SK-N-SH (cell line): ENCODE data around the gene TTC21A. TPM values are rescaled to one million over a fixed set of nuclear protein-coding genes. Genes with fewer than 3 reads are reported as not detected.

ENCODE experiments used
- CTCF ChIA-PET: fragments of 300-600, 350-600 bp; formaldehyde crosslinking; extraction: SDS; loops from one replicate; lab custom pipeline; 2021; lab: Yijun Ruan, JAX
- POLR2A ChIA-PET: fragments of 350-600 bp; sonication (Branson Sonifier 250); formaldehyde crosslinking; extraction: SDS; loops from one replicate; lab custom pipeline; 2020; ENCODE audit warnings: antibody characterized with exemption, inconsistent platforms; lab: Yijun Ruan, JAX
- DNase-seq: peaks from one replicate; pipeline ENCODE4 v3.0.0; 2012
- H2AFZ ChIP-seq: fragments of 200-600 bp; sonication (generic); 2 replicates; pipeline ENCODE4 v1.8.1; 2016; ENCODE audit warnings: antibody characterized with exemption, mild to moderate bottlenecking, low read depth
- H3F3A ChIP-seq: fragments of 200-600 bp; sonication (generic); replicated peaks from 2 replicates; pipeline ENCODE3; 2016; ENCODE audit warnings: antibody characterized with exemption, mild to moderate bottlenecking; ENCODE audit not compliant: insufficient read depth
- H3K27ac ChIP-seq, 2 experiments: fragments of 200-500 bp in 1 of 2; fragments of 200-600 bp in 1 of 2; sonication (Bioruptor generic) in 1 of 2; sonication (generic), shearing (Covaris generic) in 1 of 2; 2 replicates each; pipeline versions ENCODE4 v1.5.1 to v1.6.1; 2014 to 2016; ENCODE audit warnings: low read depth in 2 of 2, inconsistent platforms in 1 of 2, low read length in 1 of 2, mild to moderate bottlenecking in 1 of 2, mixed read lengths in 1 of 2
- H3K27me3 ChIP-seq: fragments of 200-600 bp; sonication (generic), shearing (Covaris generic); 2 replicates; pipeline ENCODE4 v1.6.1; 2016; ENCODE audit warnings: mixed run types; ENCODE audit not compliant: insufficient read depth
- H3K36me3 ChIP-seq, 2 experiments: fragments of 200-500 bp in 1 of 2; fragments of 200-600 bp in 1 of 2; sonication (Bioruptor generic) in 1 of 2; sonication (generic) in 1 of 2; replicated peaks in 1 of 2; 2 replicates each; pipeline versions ENCODE3 to v1.5.1; 2014 to 2016; ENCODE audit warnings: low read length in 1 of 2, mild to moderate bottlenecking in 1 of 2; ENCODE audit not compliant: insufficient read depth in 2 of 2, control insufficient read depth in 1 of 2
- H3K4me1 ChIP-seq, 2 experiments: fragments of 200-500 bp in 1 of 2; fragments of 200-600 bp in 1 of 2; sonication (Bioruptor generic) in 1 of 2; sonication (generic), shearing (Covaris generic) in 1 of 2; 2 replicates each; pipeline versions ENCODE4 v1.5.1 to v1.6.1; 2014 to 2016; ENCODE audit warnings: low read depth in 1 of 2, low read length in 1 of 2, mixed run types in 1 of 2; ENCODE audit not compliant: insufficient read depth in 2 of 2, control insufficient read depth in 1 of 2
- H3K4me2 ChIP-seq: fragments of 200-600 bp; sonication (generic), shearing (Covaris generic); 2 replicates; pipeline ENCODE4 v1.6.1; 2017; ENCODE audit warnings: mixed run types
- H3K4me3 ChIP-seq, 2 experiments: fragments of 200-500 bp in 1 of 2; fragments of 200-600 bp in 1 of 2; sonication (Bioruptor generic) in 1 of 2; sonication (generic), shearing (Covaris generic) in 1 of 2; 2 replicates each; pipeline versions ENCODE4 v1.5.1 to v1.8.1; 2014 to 2016; ENCODE audit warnings: low read depth in 2 of 2, inconsistent platforms in 1 of 2, low read length in 1 of 2, mild to moderate bottlenecking in 1 of 2, mixed read lengths in 1 of 2, moderate library complexity in 1 of 2
- H3K79me2 ChIP-seq: fragments of 200-600 bp; sonication (generic); 2 replicates; pipeline ENCODE4 v1.8.1; 2017; ENCODE audit warnings: mild to moderate bottlenecking; ENCODE audit not compliant: insufficient read depth
- H3K9ac ChIP-seq: fragments of 200-600 bp; sonication (generic); 2 replicates; pipeline ENCODE4 v1.6.1; 2017; ENCODE audit warnings: mixed run types
- H3K9me2 ChIP-seq: fragments of 200-600 bp; sonication (generic); 2 replicates; pipeline ENCODE4 v1.6.1; 2017; ENCODE audit warnings: mixed run types
- H3K9me3 ChIP-seq: fragments of 200-600 bp; sonication (generic); 2 replicates; pipeline ENCODE4 v1.6.1; 2017; ENCODE audit warnings: mixed run types, mild to moderate bottlenecking, moderate library complexity
- H4K20me1 ChIP-seq: fragments of 200-600 bp; sonication (generic); 2 replicates; pipeline ENCODE4 v1.6.1; 2017; ENCODE audit warnings: mild to moderate bottlenecking, mixed run types; ENCODE audit not compliant: insufficient read depth
- CHD2 ChIP-seq: fragments of 150-350 bp; IDR thresholded peaks from 2 replicates; pipeline ENCODE4 v1.6.1; 2018; ENCODE audit warnings: low read length; ENCODE audit not compliant: partially characterized antibody
- EZH2phosphoT487 ChIP-seq: fragments of 200-600 bp; sonication (generic); IDR thresholded peaks from 2 replicates; pipeline ENCODE4 v1.6.1; 2017; ENCODE audit warnings: low read depth, mixed run types, mild to moderate bottlenecking, antibody characterized with exemption, moderate library complexity, borderline replicate concordance
- MEF2A ChIP-seq: IDR thresholded peaks from 2 replicates; pipeline ENCODE4 v1.4.0; 2012; ENCODE audit warnings: low read depth, borderline replicate concordance
- MXI1 ChIP-seq: IDR thresholded peaks from 2 replicates; pipeline ENCODE4 v1.6.1; 2012; ENCODE audit warnings: mild to moderate bottlenecking, low read depth, low read length, improper control_type of control experiment
- NFIC ChIP-seq: IDR thresholded peaks from 2 replicates; pipeline ENCODE4 v1.4.0; 2012; ENCODE audit warnings: borderline replicate concordance
- RAD21 ChIP-seq: IDR thresholded peaks from 2 replicates; pipeline ENCODE4 v1.6.1; 2012; ENCODE audit warnings: mild to moderate bottlenecking, low read length
- RCOR1 ChIP-seq: fragments of 150-350 bp; IDR thresholded peaks from 2 replicates; pipeline ENCODE4 v1.6.1; 2017; ENCODE audit warnings: antibody characterized with exemption, low read length
- REST ChIP-seq: IDR thresholded peaks from 2 replicates; pipeline ENCODE4 v1.6.1; 2012; ENCODE audit warnings: mild to moderate bottlenecking, low read depth, low read length, moderate library complexity
- RXRA ChIP-seq: IDR thresholded peaks from 2 replicates; pipeline ENCODE4 v1.4.0; 2012; ENCODE audit warnings: low read depth, mild to moderate bottlenecking, borderline replicate concordance
- SIN3A ChIP-seq: IDR thresholded peaks from 2 replicates; pipeline ENCODE4 v1.6.1; 2012; ENCODE audit warnings: low read depth, mild to moderate bottlenecking, low read length, moderate library complexity, borderline replicate concordance
- SMC3 ChIP-seq: IDR thresholded peaks from 2 replicates; pipeline ENCODE4 v1.6.1; 2012; ENCODE audit warnings: low read depth, low read length, improper control_type of control experiment
- TAF1 ChIP-seq: IDR thresholded peaks from 2 replicates; pipeline ENCODE4 v1.6.1; 2012; ENCODE audit warnings: low read depth, mild to moderate bottlenecking, low read length, moderate library complexity, borderline replicate concordance
- TCF12 ChIP-seq: IDR thresholded peaks from 2 replicates; pipeline ENCODE4 v1.4.0; 2012
- TEAD4 ChIP-seq: IDR thresholded peaks from 2 replicates; pipeline ENCODE4 v1.4.0; 2012; ENCODE audit warnings: mild to moderate bottlenecking, borderline replicate concordance; ENCODE audit not compliant: insufficient read depth
- USF1 ChIP-seq: IDR thresholded peaks from 2 replicates; pipeline ENCODE4 v1.4.0; 2012; ENCODE audit warnings: low read depth, borderline replicate concordance
- USF2 ChIP-seq: fragments of 150-350 bp; IDR thresholded peaks from 2 replicates; pipeline ENCODE4 v1.6.1; 2017; ENCODE audit warnings: antibody characterized with exemption, low read length, low read depth, borderline replicate concordance
- WGBS: methylation state at CpG from one replicate; pipeline ENCODE4 v1.1.6; 2017; ENCODE audit warnings: low lambda C conversion rate; 5-methylcytosine and 5-hydroxymethylcytosine counted together
- polyA plus RNA-seq, 3 experiments: library from polyadenylated mRNA; depleted of rRNA; stranded (reverse); fragments of >200 nt; gene quantifications; 2 replicates each; pipeline ENCODE4 v1.2.3, GENCODE V29; 2012

TTC21A gene
- polyA plus RNA-seq, 1 of the 3 experiments (the other 2 are of a cell fraction), result 3.9 TPM

DNA sequence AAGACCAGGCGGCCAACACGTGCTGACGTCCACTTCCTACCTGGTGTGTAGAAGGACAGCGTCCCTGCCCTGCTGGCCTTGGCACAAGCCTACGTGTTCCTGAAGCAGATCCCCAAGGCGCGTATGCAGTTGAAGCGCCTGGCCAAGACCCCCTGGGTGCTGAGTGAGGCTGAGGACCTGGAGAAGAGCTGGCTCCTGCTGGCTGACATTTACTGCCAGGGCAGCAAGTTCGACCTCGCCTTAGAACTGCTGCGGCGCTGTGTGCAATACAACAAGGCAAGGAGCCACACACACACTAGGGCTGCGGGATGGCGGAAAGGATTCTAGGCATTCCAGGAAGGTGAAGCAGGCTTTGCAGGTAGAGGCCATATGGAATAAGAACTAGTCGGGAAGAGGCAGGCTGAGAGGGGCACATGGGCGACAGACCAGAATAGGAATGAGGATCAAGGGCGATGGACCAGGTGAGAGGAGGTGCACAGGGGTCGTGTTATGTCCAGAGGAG is 30.0 kb downstream of the TTC21A start:
- TF ChIP-seq TEAD4 (no peak), RCOR1 (no peak), USF2 (no peak), TAF1 (no peak), NFIC (no peak), TCF12 (no peak), RXRA (no peak), EZH2phosphoT487 (no peak), RAD21 (no peak), MXI1 (no peak)
- CTCF ChIA-PET, result interaction anchor here (0.9 to 1.6 kb wide), 3 partner anchors 11 to 132 kb away, joined by 3 to 7 read pairs (median 4); no protein-coding TSS in a partner anchor

GRCh38 chr3:39137991-39138803 is 30.7 kb downstream of the TTC21A start:
- no peak for DNase-seq
- CTCF ChIA-PET, result interaction anchor here (0.9 to 1.2 kb wide), 3 partner anchors 22 to 150 kb away, joined by 3 to 4 read pairs (median 4); no protein-coding TSS in a partner anchor
- no peaks in the 10 kb centered on the region for H3K9me3 ChIP-seq
- H3K9ac ChIP-seq, result no peak overlapping the region
- peak overlapping the region in 1 of 2 experiments; percentile 37; a peak in 2 of 4 replicates for H3K27ac ChIP-seq
- H2AFZ ChIP-seq, result no peak overlapping the region
- peaks cover 9 to 35% of the 10 kb centered on the region in 2 experiments for H3K4me1 ChIP-seq
- 100% methylated on average over 6 of the region's 10 CpGs for WGBS
- no peaks in the 10 kb centered on the region for H3K9me2 ChIP-seq
- no peak overlapping the region for H3K4me3 ChIP-seq
- H3K36me3 ChIP-seq, result peaks cover 10 to 28% of the 10 kb centered on the region in 2 experiments
- TF ChIP-seq SMC3 (no peak), EZH2phosphoT487 (no peak), CHD2 (no peak), MEF2A (no peak), USF1 (no peak), SIN3A (no peak), REST (no peak), RXRA (no peak), TEAD4 (no peak)
- H3K4me2 ChIP-seq, result no peak overlapping the region
- H3K79me2 ChIP-seq, result peaks cover 25% of the 10 kb centered on the region
- H4K20me1 ChIP-seq, result peaks cover 15% of the 10 kb centered on the region
- POLR2A ChIA-PET, result no interaction called here
- no peaks in the 10 kb centered on the region for H3K27me3 ChIP-seq
- peaks cover 6% of the 10 kb centered on the region for H3F3A ChIP-seq

More for the DNA sequence above, 30.0 kb downstream of the TTC21A start:
- no peak overlapping the region for H3K9ac ChIP-seq
- H3K9me3 ChIP-seq, result no peaks in the 10 kb centered on the region
- no peak overlapping the region for H3K27ac ChIP-seq
- H4K20me1 ChIP-seq, result peaks cover 12% of the 10 kb centered on the region
- H3F3A ChIP-seq, result peaks cover 6% of the 10 kb centered on the region
- H3K79me2 ChIP-seq, result peaks cover 18% of the 10 kb centered on the region
- peaks cover 9 to 35% of the 10 kb centered on the region in 2 experiments for H3K4me1 ChIP-seq
- H3K4me3 ChIP-seq, result no peak overlapping the region
- POLR2A ChIA-PET, result no interaction called here
- no peaks in the 10 kb centered on the region for H3K27me3 ChIP-seq
- H3K4me2 ChIP-seq, result no peak overlapping the region
- H3K36me3 ChIP-seq, result peaks cover 2 to 21% of the 10 kb centered on the region in 2 experiments
- H2AFZ ChIP-seq, result no peak overlapping the region
- DNase-seq, result no peak
- H3K9me2 ChIP-seq, result no peaks in the 10 kb centered on the region
- WGBS, result 98% methylated on average over 16 of the region's 18 CpGs
